ENCODE data around the gene IFI35.
"Not testable (repeated sequence)": the region's sequence is repeated elsewhere in the genome, so short reads cannot be mapped to it uniquely, and the experiment has no call there.

IFI35 gene

GRCh38 chr17:42989726-42990652, 16.6 kb upstream of the IFI35 start:
- no peak for TF ChIP-seq CTCF (IDR thresholded peaks at IDR 0.05; ENCODE audit: low read depth, low read length, missing control alignments)
- no peak for DNase-seq (ENCODE audit: low read depth)
- H3K4me3 ChIP-seq (ENCODE audit: low read depth, low read length), result no peak overlapping the region

- TF ChIP-seq CTCF (IDR thresholded peaks at IDR 0.05; ENCODE audit: low read depth, low read length, missing control alignments), result no peak
- DNase-seq (ENCODE audit: low read depth), result no peak
- no peak overlapping the region for H3K4me3 ChIP-seq (ENCODE audit: low read depth, low read length)
These were observed 15.1 kb upstream of the IFI35 start for GRCh38 chr17:42991471-42991870.

GRCh38 chr17:42992872-42993271, 13.7 kb upstream of the IFI35 start:
- H3K4me3 ChIP-seq (ENCODE audit: low read depth, low read length), result no peak overlapping the region
- no peak for TF ChIP-seq CTCF (IDR thresholded peaks at IDR 0.05; ENCODE audit: low read depth, low read length, missing control alignments)
- DNase-seq (ENCODE audit: low read depth), result no peak

- not testable (repeated sequence) for DNase-seq (ENCODE audit: low read depth); H3K4me3 ChIP-seq (ENCODE audit: low read depth, low read length)
These were observed 12.7 kb upstream of the IFI35 start for GRCh38 chr17:42993913-42994312.

- peak overlapping the region; percentile 35 for H3K4me3 ChIP-seq (ENCODE audit: low read depth, low read length)
- TF ChIP-seq CTCF (IDR thresholded peaks at IDR 0.05; ENCODE audit: low read depth, low read length, missing control alignments), result no peak
- no peak for DNase-seq (ENCODE audit: low read depth)
These were observed 9.1 kb upstream of the IFI35 start for GRCh38 chr17:42997390-42997983.

- peak; percentile 100 for DNase-seq (ENCODE audit: low read depth)
- peak; percentile 80 for TF ChIP-seq CTCF (IDR thresholded peaks at IDR 0.05; ENCODE audit: low read depth, low read length, missing control alignments)
- H3K4me3 ChIP-seq (ENCODE audit: low read depth, low read length), result peak within 1 kb of the TSS; percentile 80
These were observed 8.3 kb upstream of the IFI35 start, which contains the start of gene RPL27 for GRCh38 chr17:42997984-42998938. Gene RPL27 (plus strand): TSS chr17:42998419. CDS start chr17:42998751, 332 bp downstream.
